Adipocyte (in vitro differentiated cells): ENCODE data around the gene RSAD2.

Source experiments
- DNase-seq: peaks from one replicate; pipeline ENCODE4 v3.0.0-alpha.2; 2015; ENCODE audit warnings: low read depth
- H3K27me3 ChIP-seq: replicated peaks from 2 replicates; pipeline ENCODE4 v1.7.0; 2013; ENCODE audit warnings: mild to moderate bottlenecking, low read length, moderate library complexity; ENCODE audit not compliant: control insufficient read depth, insufficient read depth
- H3K36me3 ChIP-seq: 2 replicates; pipeline ENCODE4 v1.7.0; 2013; ENCODE audit warnings: low read length, mild to moderate bottlenecking, moderate library complexity; ENCODE audit not compliant: control insufficient read depth, insufficient read depth, severe bottlenecking
- H3K4me1 ChIP-seq: 2 replicates; pipeline ENCODE4 v1.7.0; 2013; ENCODE audit warnings: mild to moderate bottlenecking, low read length, moderate library complexity; ENCODE audit not compliant: control insufficient read depth, insufficient read depth
- H3K4me3 ChIP-seq: 2 replicates; pipeline ENCODE4 v1.7.0; 2013; ENCODE audit warnings: mild to moderate bottlenecking, low read length, moderate library complexity
- H3K9ac ChIP-seq: 2 replicates; pipeline ENCODE4 v1.7.0; 2013; ENCODE audit warnings: mild to moderate bottlenecking, low read length, moderate library complexity
- H3K9me3 ChIP-seq: 2 replicates; pipeline ENCODE4 v1.7.0; 2013; ENCODE audit warnings: mild to moderate bottlenecking, low read length, moderate library complexity; ENCODE audit not compliant: control insufficient read depth

Gene RSAD2

GRCh38 chr2:6940820-6941219 is 63.2 kb downstream of the RSAD2 start:
- peaks cover 23% of the 10 kb centered on the region for H3K4me1 ChIP-seq
- no peak overlapping the region for H3K9ac ChIP-seq
- H3K4me3 ChIP-seq = no peak overlapping the region
- DNase-seq = no peak
- peaks cover 5% of the 10 kb centered on the region for H3K27me3 ChIP-seq
- H3K36me3 ChIP-seq = no peaks in the 10 kb centered on the region
- no peaks in the 10 kb centered on the region for H3K9me3 ChIP-seq

DNA sequence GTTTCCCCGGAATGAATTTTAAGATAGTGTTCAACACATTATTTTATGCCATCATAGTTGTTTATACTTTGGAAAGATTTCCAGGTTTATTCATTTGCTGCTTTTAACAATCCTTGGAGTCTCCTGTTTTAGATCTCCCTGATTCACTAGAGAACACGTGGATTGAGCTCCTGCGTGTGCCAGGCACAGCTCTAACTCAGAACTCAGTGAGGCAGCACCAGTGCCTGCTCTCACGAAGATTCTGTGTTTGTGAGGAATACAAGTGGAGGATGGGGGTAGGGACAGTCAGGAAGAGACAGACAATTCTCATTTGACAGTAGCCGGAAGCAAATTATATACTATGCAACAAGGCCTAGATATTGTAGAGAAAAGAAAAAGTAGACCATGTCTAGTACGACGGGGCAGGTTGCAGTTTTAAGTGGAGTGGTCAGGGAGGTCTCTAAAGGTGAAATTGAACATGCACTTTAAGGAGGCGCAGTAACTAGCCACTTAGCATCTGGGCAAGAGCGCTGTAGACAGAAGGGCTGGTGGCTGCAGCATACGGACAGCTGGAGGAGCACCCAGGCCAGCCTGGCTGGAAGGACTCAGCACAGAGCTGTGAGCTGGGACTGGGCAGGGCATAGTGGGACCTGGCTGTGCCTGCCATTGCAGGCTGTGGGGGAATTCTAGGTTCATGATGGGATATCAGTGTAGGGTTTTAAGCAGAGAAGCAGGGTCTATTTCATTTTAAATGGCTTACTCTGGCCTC is 63.9 kb downstream of the RSAD2 start:
- Histone ChIP-seq H3K4me3 (no peak overlapping the region), H3K9me3 (no peaks in the 10 kb centered on the region), H3K27me3 (peaks cover 5% of the 10 kb centered on the region), H3K36me3 (no peaks in the 10 kb centered on the region), H3K9ac (no peak overlapping the region), H3K4me1 (peaks cover 26% of the 10 kb centered on the region)
- DNase-seq = no peak

- no peak overlapping the region for H3K4me3 ChIP-seq
- peaks cover 30% of the 10 kb centered on the region for H3K4me1 ChIP-seq
- no peaks in the 10 kb centered on the region for H3K9me3 ChIP-seq
- H3K27me3 ChIP-seq = peaks cover 5% of the 10 kb centered on the region
- no peaks in the 10 kb centered on the region for H3K36me3 ChIP-seq
- DNase-seq = no peak
- H3K9ac ChIP-seq = no peak overlapping the region
Measured at GRCh38 chr2:6942848-6943247, 65.3 kb downstream of the RSAD2 start.

- no peaks in the 10 kb centered on the region for H3K36me3 ChIP-seq
- no peak overlapping the region for H3K9ac ChIP-seq
- no peak overlapping the region for H3K4me3 ChIP-seq
- H3K4me1 ChIP-seq = peaks cover 30% of the 10 kb centered on the region
- DNase-seq = no peak
- H3K27me3 ChIP-seq = peaks cover 5% of the 10 kb centered on the region
- no peaks in the 10 kb centered on the region for H3K9me3 ChIP-seq
Measured at GRCh38 chr2:6943523-6943922, 65.9 kb downstream of the RSAD2 start.

GRCh38 chr2:6943971-6944370 is 66.4 kb downstream of the RSAD2 start:
- peaks cover 30% of the 10 kb centered on the region for H3K4me1 ChIP-seq
- H3K9me3 ChIP-seq = no peaks in the 10 kb centered on the region
- H3K27me3 ChIP-seq = peaks cover 5% of the 10 kb centered on the region
- DNase-seq = no peak
- H3K4me3 ChIP-seq = no peak overlapping the region
- H3K9ac ChIP-seq = no peak overlapping the region
- no peaks in the 10 kb centered on the region for H3K36me3 ChIP-seq

GRCh38 chr2:6944555-6944954 is 67.0 kb downstream of the RSAD2 start:
- H3K4me1 ChIP-seq = peaks cover 30% of the 10 kb centered on the region
- H3K9me3 ChIP-seq = no peaks in the 10 kb centered on the region
- H3K27me3 ChIP-seq = peaks cover 5% of the 10 kb centered on the region
- H3K9ac ChIP-seq = no peak overlapping the region
- DNase-seq = no peak
- no peaks in the 10 kb centered on the region for H3K36me3 ChIP-seq
- H3K4me3 ChIP-seq = peak overlapping the region; percentile 18

GRCh38 chr2:6945087-6945813 is 67.7 kb downstream of the RSAD2 start:
- H3K27me3 ChIP-seq = peaks cover 5% of the 10 kb centered on the region
- H3K4me3 ChIP-seq = peak overlapping the region; percentile 18
- DNase-seq = no peak
- peaks cover 30% of the 10 kb centered on the region for H3K4me1 ChIP-seq
- no peaks in the 10 kb centered on the region for H3K36me3 ChIP-seq
- no peak overlapping the region for H3K9ac ChIP-seq
- no peaks in the 10 kb centered on the region for H3K9me3 ChIP-seq

DNA sequence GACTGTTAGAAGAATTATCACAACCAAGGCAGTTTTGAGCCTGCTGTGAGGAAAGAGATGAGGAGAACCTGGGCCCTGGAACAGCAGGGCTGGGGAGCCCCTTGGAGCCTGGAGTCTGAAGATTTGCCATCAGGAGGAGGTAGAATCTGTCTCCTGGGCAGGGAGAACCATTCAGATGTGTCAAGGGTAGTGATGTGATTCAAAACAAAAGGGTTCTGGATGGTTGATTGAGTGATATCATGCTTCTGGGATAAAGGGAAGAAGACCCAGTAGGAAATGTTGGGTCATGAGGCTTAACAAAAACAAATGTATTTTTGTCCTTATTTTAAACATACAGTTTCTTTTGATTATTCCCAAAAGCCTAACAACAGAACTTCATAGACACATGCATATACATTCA is 68.2 kb downstream of the RSAD2 start:
- H3K9me3 ChIP-seq = no peaks in the 10 kb centered on the region
- H3K4me3 ChIP-seq = no peak overlapping the region
- H3K9ac ChIP-seq = no peak overlapping the region
- peaks cover 5% of the 10 kb centered on the region for H3K27me3 ChIP-seq
- peaks cover 30% of the 10 kb centered on the region for H3K4me1 ChIP-seq
- DNase-seq = no peak
- no peaks in the 10 kb centered on the region for H3K36me3 ChIP-seq

GRCh38 chr2:6946722-6947121 is 69.1 kb downstream of the RSAD2 start:
- Histone ChIP-seq H3K4me1 (peaks cover 32% of the 10 kb centered on the region), H3K4me3 (no peak overlapping the region), H3K36me3 (no peaks in the 10 kb centered on the region), H3K9ac (no peak overlapping the region), H3K27me3 (peaks cover 5% of the 10 kb centered on the region), H3K9me3 (no peaks in the 10 kb centered on the region)
- DNase-seq = peak; percentile 83
